HG03342 (cell line): ENCODE results near the gene ENTPD2.
"Not testable (repeated sequence)": the region's sequence is repeated elsewhere in the genome, so short reads cannot be mapped to it uniquely, and the experiment has no call there.

Experiments used
- ATAC-seq: cut with Tn5 transposase; IDR thresholded peaks from one replicate; pipeline ENCODE4 v1.9.1; 2021; ENCODE audit warnings: mild to moderate bottlenecking, moderate library complexity; ENCODE audit not compliant: unreplicated experiment

ENTPD2 gene

GRCh38 chr9:137048655-137049543 is 5.0 kb downstream of the ENTPD2 start:
- ATAC-seq: no peak

GRCh38 chr9:137046088-137046787 is 7.6 kb downstream of the ENTPD2 start, which contains the start of gene NPDC1:
Gene NPDC1 (minus strand): TSS chr9:137046177. CDS start chr9:137045989, 188 bp downstream.
- ATAC-seq: no peak

- no peak for ATAC-seq
Measured at GRCh38 chr9:137045294-137046087, 8.4 kb downstream of the ENTPD2 start.

GRCh38 chr9:137044502-137045177 is 9.2 kb downstream of the ENTPD2 start:
- ATAC-seq: no peak

- ATAC-seq: no peak
Measured at GRCh38 chr9:137044037-137044436, 9.8 kb downstream of the ENTPD2 start.

- ATAC-seq: no peak
Measured at GRCh38 chr9:137042751-137043727, 10.8 kb downstream of the ENTPD2 start.

DNA sequence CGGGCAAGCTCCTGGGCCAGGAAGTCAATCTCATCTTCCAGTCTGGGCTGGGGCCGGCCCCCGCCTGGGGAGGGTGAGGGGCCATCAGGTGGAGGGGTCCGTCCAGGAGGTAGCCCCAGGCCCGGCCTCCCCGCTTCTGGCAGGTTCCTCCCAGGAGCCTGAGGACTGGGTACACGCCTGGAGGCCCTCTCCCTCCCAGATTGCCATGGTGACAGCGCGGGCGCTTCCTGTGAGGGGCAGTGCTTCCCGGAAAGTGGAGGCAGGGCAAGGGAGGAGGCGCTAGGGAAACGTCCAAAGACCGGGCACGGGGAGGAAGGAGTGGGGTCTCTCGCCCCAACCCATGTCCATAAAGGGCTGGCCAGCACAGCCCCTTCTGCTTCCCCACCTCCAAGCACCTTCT is 12.7 kb downstream of the ENTPD2 start:
- no peak for ATAC-seq

- ATAC-seq: no peak
Measured at GRCh38 chr9:137040568-137040967, 13.3 kb downstream of the ENTPD2 start.

GRCh38 chr9:137039611-137040366 is 14.1 kb downstream of the ENTPD2 start:
- ATAC-seq: no peak

DNA sequence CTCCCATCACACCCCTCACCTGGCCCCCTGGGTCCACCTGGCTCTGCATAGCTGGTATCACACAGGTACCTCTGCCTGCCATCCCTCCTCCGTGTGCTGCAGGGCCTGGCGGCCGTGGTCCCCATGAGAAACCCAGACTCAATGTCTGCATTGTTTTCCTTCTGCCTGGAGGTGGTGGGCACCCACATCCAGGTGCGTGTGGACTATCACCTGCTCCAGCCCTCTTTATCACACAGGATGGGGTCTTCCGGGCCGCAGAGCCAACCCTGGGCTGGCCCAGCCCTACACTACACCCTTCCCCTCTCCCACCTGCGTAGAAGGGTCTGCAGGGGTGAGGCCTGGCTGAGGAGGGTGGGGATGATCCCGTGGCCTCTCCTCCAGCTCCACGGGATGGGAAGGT is 14.9 kb downstream of the ENTPD2 start:
- no peak for ATAC-seq

DNA sequence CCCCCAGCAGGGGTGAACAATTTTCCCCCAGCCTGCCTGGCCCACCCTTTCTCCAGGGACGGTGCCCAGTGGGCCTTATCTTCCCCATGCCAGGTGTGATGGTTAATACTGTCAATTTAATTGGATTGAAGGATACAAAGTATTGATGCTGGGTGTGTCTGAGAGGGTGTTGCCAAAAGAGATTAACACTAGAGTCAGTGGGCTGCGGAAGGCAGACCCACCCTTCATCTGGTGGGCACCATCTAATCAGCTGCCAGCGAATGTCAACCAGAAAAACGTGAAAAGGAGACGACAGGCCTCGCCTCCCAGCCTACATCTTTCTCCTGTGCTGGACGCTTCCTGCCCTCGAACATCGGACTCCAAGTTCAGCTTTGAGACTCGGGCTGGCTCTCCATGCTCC is 16.4 kb downstream of the ENTPD2 start:
- no peak for ATAC-seq

- ATAC-seq: no peak
Measured at GRCh38 chr9:137037035-137037434, 16.8 kb downstream of the ENTPD2 start.

DNA sequence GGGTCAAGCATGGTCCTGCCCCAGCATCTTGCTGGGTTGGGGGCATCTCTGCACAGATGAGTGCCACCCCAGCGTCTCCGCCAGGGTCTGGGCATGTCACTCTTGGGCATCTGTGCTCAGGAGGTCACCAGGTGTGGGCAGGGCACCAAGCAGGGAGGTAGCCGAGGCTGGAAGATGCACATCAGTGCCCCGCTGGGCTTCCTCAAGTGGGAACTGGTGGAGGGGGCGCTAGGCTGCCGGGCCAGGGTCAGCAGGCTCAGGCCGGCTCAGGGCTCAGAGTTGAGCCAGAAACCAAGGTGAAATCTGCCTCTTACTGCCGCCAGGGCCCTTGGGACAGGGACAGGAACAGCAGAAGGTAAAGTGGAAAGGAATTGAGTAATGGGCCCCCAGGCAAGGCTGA is 17.9 kb downstream of the ENTPD2 start:
- no peak for ATAC-seq

DNA sequence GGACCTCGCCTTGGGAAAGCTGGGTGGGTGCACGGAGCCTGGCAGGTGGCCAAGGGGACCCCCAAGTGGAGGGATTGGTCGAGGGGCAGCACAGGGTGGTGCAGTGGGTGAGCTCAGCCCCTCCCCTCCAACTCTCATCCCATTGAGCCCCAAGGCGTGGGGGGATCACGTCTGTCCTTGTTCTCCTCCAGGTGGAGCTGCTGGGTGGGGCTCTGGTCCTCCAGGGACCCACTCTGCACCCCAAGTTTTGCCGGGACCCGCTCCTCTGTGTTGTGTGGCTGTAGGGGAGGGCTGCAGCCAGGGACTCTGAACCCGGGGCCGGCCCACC is 18.4 kb downstream of the ENTPD2 start:
- no peak for ATAC-seq

GRCh38 chr9:137034709-137035506 is 19.0 kb downstream of the ENTPD2 start:
- ATAC-seq: no peak

GRCh38 chr9:137034039-137034708 is 19.7 kb downstream of the ENTPD2 start:
- ATAC-seq: no peak

DNA sequence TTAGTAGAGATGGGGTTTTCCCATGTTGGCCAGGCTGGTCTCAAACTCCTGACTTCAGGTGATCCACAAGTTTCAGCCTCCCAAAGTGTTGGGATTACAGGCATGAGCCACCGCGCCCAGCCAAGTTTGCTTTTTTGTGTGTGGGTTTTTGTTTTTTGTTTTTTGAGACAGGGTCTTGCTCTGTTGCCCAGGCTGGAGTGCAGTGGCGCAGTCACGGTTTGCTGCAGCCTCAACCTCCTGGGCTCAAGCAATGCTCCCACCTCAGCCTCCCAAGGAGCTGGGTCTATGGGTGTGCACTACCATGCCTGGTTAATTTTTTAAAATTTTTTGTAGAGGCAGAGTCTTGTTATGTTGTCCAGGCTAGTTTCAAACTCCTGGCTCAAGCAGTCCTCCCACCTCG is 20.4 kb downstream of the ENTPD2 start:
- ATAC-seq: not testable (repeated sequence)

- ATAC-seq: no peak
Measured at GRCh38 chr9:137032858-137033257, 21.0 kb downstream of the ENTPD2 start.
